Left ventricle myocardium inferior (tissue), 1 donor: ENCODE measurements around the gene HAND2. TPM values are rescaled to one million over a fixed set of nuclear protein-coding genes. Genes with fewer than 3 reads are reported as not detected.

Source experiments
- DNase-seq: peaks from one replicate; pipeline ENCODE4 v3.0.0-alpha.2; 2020
- H3K27ac ChIP-seq: fragments of 200-600 bp; replicated peaks from 2 replicates; pipeline ENCODE4 v1.8.0; 2021
- H3K27me3 ChIP-seq: fragments of 200-600 bp; 2 replicates; pipeline ENCODE4 v1.8.0; 2021; ENCODE audit warnings: low read depth
- H3K36me3 ChIP-seq: fragments of 200-600 bp; 2 replicates; pipeline ENCODE4 v1.8.0; 2021
- H3K4me1 ChIP-seq: fragments of 200-600 bp; 2 replicates; pipeline ENCODE4 v1.8.0; 2021
- H3K4me3 ChIP-seq: fragments of 200-600 bp; 2 replicates; pipeline ENCODE4 v1.8.0; 2021; ENCODE audit warnings: mild to moderate bottlenecking, moderate library complexity
- H3K9me3 ChIP-seq: fragments of 200-600 bp; replicated peaks from 2 replicates; pipeline ENCODE4 v1.8.0; 2021
- intact Hi-C: fragments of 100-400 bp; cut with micrococcal nuclease; formaldehyde crosslinking; loops from one replicate; pipeline ENCODE4 v1.11.0; 2022
- total RNA-seq: library from RNA; stranded (reverse); fragmentation: NEBNext Ultra II Directional; extraction: Animal tissue kit (Norgen Biotek cat#: 25700); gene quantifications from one replicate; pipeline ENCODE4 v1.2.1, GENCODE V29; 2021
- TF ChIP-seq, protein P1 (sequence below): fragments of 200-600 bp; IDR thresholded peaks from 2 replicates; pipeline ENCODE4 v1.8.0; 2021; ENCODE audit warnings: antibody characterized with exemption, mild to moderate bottlenecking, borderline replicate concordance
- donor health status: DM: no; HTN: yes; CAD: no; lungs with severe emphysema.

HAND2 gene
- total RNA-seq, 1 donor from 2014 or later = 117 TPM

GRCh38 chr4:173502282-173502681 lies 27.7 kb downstream of the HAND2 start:
- Histone ChIP-seq H3K36me3 (no peaks in the 10 kb centered on the region), H3K4me1 (peaks cover 16% of the 10 kb centered on the region), H3K27me3 (peaks cover 39% of the 10 kb centered on the region), H3K4me3 (no peak overlapping the region), H3K27ac (no peak overlapping the region), H3K9me3 (no peaks in the 10 kb centered on the region)
- TF ChIP-seq, protein P1, sequence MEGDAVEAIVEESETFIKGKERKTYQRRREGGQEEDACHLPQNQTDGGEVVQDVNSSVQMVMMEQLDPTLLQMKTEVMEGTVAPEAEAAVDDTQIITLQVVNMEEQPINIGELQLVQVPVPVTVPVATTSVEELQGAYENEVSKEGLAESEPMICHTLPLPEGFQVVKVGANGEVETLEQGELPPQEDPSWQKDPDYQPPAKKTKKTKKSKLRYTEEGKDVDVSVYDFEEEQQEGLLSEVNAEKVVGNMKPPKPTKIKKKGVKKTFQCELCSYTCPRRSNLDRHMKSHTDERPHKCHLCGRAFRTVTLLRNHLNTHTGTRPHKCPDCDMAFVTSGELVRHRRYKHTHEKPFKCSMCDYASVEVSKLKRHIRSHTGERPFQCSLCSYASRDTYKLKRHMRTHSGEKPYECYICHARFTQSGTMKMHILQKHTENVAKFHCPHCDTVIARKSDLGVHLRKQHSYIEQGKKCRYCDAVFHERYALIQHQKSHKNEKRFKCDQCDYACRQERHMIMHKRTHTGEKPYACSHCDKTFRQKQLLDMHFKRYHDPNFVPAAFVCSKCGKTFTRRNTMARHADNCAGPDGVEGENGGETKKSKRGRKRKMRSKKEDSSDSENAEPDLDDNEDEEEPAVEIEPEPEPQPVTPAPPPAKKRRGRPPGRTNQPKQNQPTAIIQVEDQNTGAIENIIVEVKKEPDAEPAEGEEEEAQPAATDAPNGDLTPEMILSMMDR = no peak
- DNase-seq = no peak
- intact Hi-C loops = loop anchor here (10.0 kb wide), 1 partner anchor 253 kb away; no protein-coding TSS in a partner anchor

DNA sequence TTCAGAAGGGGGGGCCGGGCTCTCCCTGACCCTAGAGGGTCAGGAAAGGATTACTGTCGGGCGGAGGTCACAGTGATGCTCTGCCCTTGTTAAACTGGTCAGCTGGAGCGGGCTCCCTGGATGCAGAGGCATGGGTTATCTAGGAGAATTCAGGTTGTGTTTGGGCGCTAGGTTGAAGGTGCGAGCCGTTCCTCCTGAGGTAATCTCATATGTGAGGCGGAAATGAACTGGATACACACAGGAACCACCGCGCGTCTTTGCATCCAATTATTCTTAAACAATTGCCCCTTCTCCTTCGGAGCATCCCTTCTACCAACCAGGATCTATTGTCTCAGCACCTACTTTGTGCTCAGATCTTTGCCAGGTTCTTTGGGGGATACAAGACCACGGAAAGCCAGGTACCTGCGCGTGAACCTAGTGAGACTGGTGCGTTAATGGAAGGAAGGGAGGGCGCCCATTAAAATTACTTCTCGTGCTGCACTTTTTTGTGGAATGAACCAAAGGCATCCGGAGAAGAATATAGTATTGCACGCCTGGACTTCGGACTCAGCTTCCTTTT lies 28.4 kb downstream of the HAND2 start:
- no peaks in the 10 kb centered on the region for H3K36me3 ChIP-seq
- H3K4me3 ChIP-seq = no peak overlapping the region
- H3K9me3 ChIP-seq = no peaks in the 10 kb centered on the region
- intact Hi-C loops = loop anchor here (10.0 kb wide), 1 partner anchor 253 kb away; no protein-coding TSS in a partner anchor
- TF ChIP-seq, protein P1 = no peak
- DNase-seq = no peak
- H3K4me1 ChIP-seq = peaks cover 16% of the 10 kb centered on the region
- no peak overlapping the region for H3K27ac ChIP-seq
- H3K27me3 ChIP-seq = peaks cover 39% of the 10 kb centered on the region

DNA sequence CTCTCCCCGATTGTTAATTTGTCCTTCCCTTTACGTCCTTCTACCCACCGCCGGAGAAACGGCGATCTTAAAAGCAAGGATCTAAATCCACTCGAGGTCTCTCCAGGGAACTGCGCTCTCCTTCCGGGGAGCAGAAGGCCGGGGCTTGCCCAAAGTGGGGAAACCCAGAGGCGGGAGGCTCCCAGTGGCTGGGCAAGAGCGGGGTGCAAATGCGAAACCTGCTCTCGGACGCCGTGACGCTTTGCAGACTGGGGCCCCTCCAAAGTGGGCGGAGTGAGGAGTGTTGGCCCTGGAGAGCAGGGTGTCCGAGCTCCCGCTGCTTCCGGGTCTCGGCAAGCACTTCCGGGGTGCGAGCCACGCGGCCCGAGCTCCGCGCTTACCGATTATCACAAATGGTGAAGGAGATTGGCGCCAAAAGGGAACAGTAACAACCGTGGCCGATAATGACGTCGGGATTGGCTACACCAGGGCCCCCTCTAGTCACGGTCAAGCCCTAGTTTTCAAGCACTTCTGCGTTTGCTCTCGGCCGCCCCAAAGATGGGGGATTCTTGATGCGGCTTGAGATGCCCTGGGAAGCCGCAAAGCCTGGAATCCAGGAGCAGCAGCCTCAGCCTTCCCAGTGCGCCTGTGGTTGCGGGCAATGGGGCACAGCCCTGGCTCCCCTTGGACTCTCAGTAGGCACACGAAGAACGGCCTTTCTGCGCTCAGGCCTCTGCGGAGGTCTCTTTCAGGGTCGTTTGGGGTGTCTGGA lies 29.0 kb downstream of the HAND2 start:
- intact Hi-C loops = loop anchor here (10.0 kb wide), 1 partner anchor 254 kb away; no protein-coding TSS in a partner anchor
- TF ChIP-seq, protein P1 = no peak
- peaks cover 39% of the 10 kb centered on the region for H3K27me3 ChIP-seq
- no peaks in the 10 kb centered on the region for H3K36me3 ChIP-seq
- no peak overlapping the region for H3K27ac ChIP-seq
- peaks cover 10% of the 10 kb centered on the region for H3K4me1 ChIP-seq
- peak overlapping the region; percentile 42 for H3K4me3 ChIP-seq
- no peaks in the 10 kb centered on the region for H3K9me3 ChIP-seq
- DNase-seq = no peak

DNA sequence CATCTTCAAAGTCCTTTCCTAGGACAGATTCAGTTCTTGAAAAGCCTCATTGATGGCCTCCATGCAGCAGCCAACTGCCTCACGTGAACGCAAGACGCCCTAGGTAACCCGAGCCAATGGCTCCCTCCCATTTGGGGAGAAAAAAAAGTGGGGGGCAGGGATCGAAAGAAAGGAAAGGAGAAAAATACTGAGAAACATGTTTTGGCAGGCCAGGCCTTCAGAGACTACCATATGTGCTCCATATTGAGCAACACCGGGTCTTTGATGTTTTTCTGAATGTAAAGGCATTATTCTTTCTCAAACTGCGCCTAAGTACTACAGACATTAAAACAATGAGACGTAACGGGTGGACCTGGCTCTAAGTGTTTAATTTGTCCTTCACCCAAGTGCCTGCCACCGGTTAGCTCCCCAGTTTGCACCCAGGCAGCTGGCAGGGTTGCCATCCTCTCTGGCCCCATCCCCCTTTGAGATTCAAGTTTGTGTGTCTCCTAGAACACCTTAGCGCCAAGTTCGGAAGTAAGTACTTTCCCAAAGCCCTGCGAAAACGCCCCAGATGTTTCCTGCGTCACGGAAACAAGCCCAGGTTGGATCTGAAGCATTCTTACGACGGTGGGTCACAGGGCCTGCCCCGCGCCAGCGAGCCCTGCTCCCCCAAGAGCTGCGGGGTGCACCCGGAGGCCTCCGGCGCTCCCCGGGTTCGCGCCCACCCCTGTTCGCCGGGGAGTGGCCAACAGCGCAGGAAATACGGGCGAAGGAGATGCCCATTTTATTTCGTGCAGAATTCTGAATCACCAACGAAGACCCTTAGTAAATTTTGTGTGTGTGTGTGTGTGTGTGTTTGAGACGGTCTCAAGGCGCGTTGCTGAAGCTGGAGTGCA lies 30.1 kb downstream of the HAND2 start:
- H3K27me3 ChIP-seq = peaks cover 39% of the 10 kb centered on the region
- no peaks in the 10 kb centered on the region for H3K36me3 ChIP-seq
- no peak overlapping the region for H3K27ac ChIP-seq
- H3K9me3 ChIP-seq = no peaks in the 10 kb centered on the region
- no peak overlapping the region for H3K4me3 ChIP-seq
- peaks cover 9% of the 10 kb centered on the region for H3K4me1 ChIP-seq
- DNase-seq = no peak
- TF ChIP-seq, protein P1 = no peak
- intact Hi-C loops = loop anchor here (10.0 kb wide), 1 partner anchor 255 kb away; no protein-coding TSS in a partner anchor

DNA sequence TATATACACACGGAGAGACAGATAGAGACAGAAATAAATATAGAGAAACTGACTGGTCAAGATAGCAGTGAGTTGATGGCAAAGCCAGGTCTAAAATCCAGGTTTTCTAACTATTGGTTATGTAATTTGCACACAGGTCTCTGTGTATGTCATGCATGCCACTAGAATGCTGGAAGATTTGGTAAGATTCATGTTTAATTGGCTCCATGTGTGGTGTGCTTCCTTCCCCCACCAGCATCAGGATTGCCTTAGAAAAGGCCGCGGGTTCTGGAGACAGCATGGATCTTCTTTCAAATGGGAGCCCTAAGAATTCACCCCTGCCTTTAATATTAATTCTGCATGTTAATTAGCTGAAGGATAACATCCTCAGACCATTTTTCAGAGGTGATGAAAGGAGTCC lies 31.3 kb downstream of the HAND2 start:
- H3K36me3 ChIP-seq = no peaks in the 10 kb centered on the region
- DNase-seq = no peak
- TF ChIP-seq, protein P1 = no peak
- no peak overlapping the region for H3K4me3 ChIP-seq
- H3K27me3 ChIP-seq = peaks cover 39% of the 10 kb centered on the region
- no peaks in the 10 kb centered on the region for H3K9me3 ChIP-seq
- intact Hi-C loops = no loop called here
- no peak overlapping the region for H3K27ac ChIP-seq
- peaks cover 15% of the 10 kb centered on the region for H3K4me1 ChIP-seq
